Natural killer cell (primary cell): Measurements from ENCODE around the gene USP11. TPM values are rescaled to one million over a fixed set of nuclear protein-coding genes. Genes with fewer than 3 reads are reported as not detected.

Source experiments
- ATAC-seq, 3 donors: fragments of 150-1000 bp in 2 of 3; fragments of 200-7000 bp in 1 of 3; cut with Tn5 transposase; 1 replicate in 1 of 3; 2 replicates in 2 of 3; pipeline ENCODE4 v1.10.0; 2021; ENCODE audit warnings: mild to moderate bottlenecking in 2 of 3, moderate library complexity in 2 of 3
- DNase-seq, 2 donors: peaks; one replicate each; pipeline versions ENCODE4 v3.0.0 to v3.0.0-alpha.2; 2013 to 2021; ENCODE audit warnings: mixed read lengths in 1 of 2
- H3K27ac ChIP-seq: one replicate; pipeline ENCODE4 v1.5.1; 2013; ENCODE audit warnings: mild to moderate bottlenecking, low read length
- H3K27me3 ChIP-seq: one replicate; pipeline ENCODE4 v1.6.1; 2013; ENCODE audit warnings: low read length; ENCODE audit not compliant: control insufficient read depth, insufficient read depth
- H3K36me3 ChIP-seq: one replicate; pipeline ENCODE4 v1.6.1; 2013; ENCODE audit warnings: low read length; ENCODE audit not compliant: control insufficient read depth, insufficient read depth
- H3K4me1 ChIP-seq: one replicate; pipeline ENCODE4 v1.6.1; 2013; ENCODE audit warnings: low read length; ENCODE audit not compliant: control insufficient read depth, insufficient read depth
- H3K4me3 ChIP-seq: one replicate; pipeline ENCODE4 v1.5.1; 2013; ENCODE audit warnings: low read length
- H3K9me3 ChIP-seq: one replicate; pipeline ENCODE4 v1.6.1; 2013; ENCODE audit warnings: low read length; ENCODE audit not compliant: control insufficient read depth, insufficient read depth
- H3K27ac Mint-ChIP-seq, 2 donors: one replicate each; pipeline ENCODE4 v1.8.0; 2022; ENCODE audit warnings: mild to moderate bottlenecking in 2 of 2, mixed read lengths in 2 of 2, moderate library complexity in 1 of 2
- H3K27me3 Mint-ChIP-seq, 2 donors: one replicate each; pipeline ENCODE4 v1.8.0; 2022; ENCODE audit warnings: low read depth in 2 of 2, mixed read lengths in 2 of 2
- H3K36me3 Mint-ChIP-seq: one replicate; pipeline ENCODE4 v1.8.0; 2022; ENCODE audit warnings: mixed read lengths
- H3K4me1 Mint-ChIP-seq, 2 donors: one replicate each; pipeline ENCODE4 v1.8.0; 2022; ENCODE audit warnings: mixed read lengths in 2 of 2
- H3K4me3 Mint-ChIP-seq: one replicate; pipeline ENCODE4 v1.8.0; 2022; ENCODE audit warnings: mild to moderate bottlenecking, moderate library complexity, mixed read lengths
- H3K9me3 Mint-ChIP-seq, 2 donors: one replicate each; pipeline ENCODE4 v1.8.0; 2022; ENCODE audit warnings: mixed read lengths in 2 of 2
- WGBS: methylation state at CpG from one replicate; pipeline ENCODE4 v1.1.7; 2013; ENCODE audit warnings: missing lambda C conversion rate; ENCODE audit not compliant: insufficient coverage; 5-methylcytosine and 5-hydroxymethylcytosine counted together
- intact Hi-C: fragments of 100-400 bp; cut with micrococcal nuclease; formaldehyde crosslinking; loops from one replicate; pipeline ENCODE4 v1.14.2; 2022
- total RNA-seq, 4 donors: library from RNA; stranded (reverse); fragments of 120-200 nt in 1 of 4; gene quantifications; one replicate each; pipeline versions ENCODE4 v1.2.3 to v1.2.4, GENCODE V29; 2013 to 2022
- TF ChIP-seq, protein P1 (sequence below): fragments of 200-600 bp; IDR thresholded peaks from one replicate; pipeline ENCODE4 v1.8.0; 2022; ENCODE audit warnings: antibody characterized with exemption

The USP11 gene
- total RNA-seq, 3 donors from 2014 or later (not counting 1 experiment from before 2014, with no cell fraction given): 107 to 131 (median 108) TPM

DNA sequence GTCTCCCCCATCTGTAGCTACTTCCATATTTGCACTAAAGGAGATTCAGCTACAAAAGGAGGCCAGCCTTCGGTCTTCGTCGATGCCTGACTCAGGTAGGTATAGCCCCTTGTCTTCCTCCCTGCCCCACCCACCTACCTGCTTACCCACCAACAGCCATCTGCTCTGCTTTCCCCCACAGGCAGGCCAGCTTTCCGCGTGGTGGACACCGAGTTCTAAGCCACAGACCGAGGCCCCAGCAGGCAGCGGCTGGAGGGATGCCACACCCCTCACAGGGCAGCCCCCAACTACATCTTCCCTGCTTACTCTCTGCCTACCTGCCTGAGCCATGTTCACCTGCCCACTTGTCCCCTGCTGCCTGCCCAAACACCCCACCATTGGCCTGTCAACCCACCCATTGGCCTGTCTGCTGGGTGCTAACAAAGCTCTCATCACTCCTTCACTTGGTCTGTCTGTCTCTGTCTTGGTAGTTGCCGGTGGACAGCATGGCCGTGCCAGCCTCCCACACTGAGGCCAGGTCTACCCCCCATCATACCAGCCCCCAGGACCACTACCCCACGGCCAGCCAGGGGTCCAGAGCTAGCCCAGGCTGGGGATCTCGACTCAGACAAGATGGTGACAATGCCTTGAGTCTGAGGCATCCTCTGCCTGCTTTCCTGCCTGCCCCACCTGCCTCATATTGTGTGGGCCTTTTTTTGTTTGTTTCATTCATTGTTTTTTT lies 4.1 kb upstream of the USP11 start:
- H3K36me3 ChIP-seq: peaks cover 44% of the 10 kb centered on the region
- H3K4me3 ChIP-seq: no peak overlapping the region
- no peaks in the 10 kb centered on the region for H3K27me3 ChIP-seq
- no peak for DNase-seq
- H3K4me1 ChIP-seq: peaks cover 8% of the 10 kb centered on the region
- intact Hi-C loops: no loop called here
- Mint-ChIP-seq H3K27ac (no peak overlapping the region), H3K27me3 (no peaks in the 10 kb centered on the region), H3K9me3 (no peaks in the 10 kb centered on the region), H3K4me1 (peaks cover 9 to 14% of the 10 kb centered on the region in 2 donors), H3K36me3 (no peaks in the 10 kb centered on the region), H3K4me3 (no peak overlapping the region)
- TF ChIP-seq, protein P1, sequence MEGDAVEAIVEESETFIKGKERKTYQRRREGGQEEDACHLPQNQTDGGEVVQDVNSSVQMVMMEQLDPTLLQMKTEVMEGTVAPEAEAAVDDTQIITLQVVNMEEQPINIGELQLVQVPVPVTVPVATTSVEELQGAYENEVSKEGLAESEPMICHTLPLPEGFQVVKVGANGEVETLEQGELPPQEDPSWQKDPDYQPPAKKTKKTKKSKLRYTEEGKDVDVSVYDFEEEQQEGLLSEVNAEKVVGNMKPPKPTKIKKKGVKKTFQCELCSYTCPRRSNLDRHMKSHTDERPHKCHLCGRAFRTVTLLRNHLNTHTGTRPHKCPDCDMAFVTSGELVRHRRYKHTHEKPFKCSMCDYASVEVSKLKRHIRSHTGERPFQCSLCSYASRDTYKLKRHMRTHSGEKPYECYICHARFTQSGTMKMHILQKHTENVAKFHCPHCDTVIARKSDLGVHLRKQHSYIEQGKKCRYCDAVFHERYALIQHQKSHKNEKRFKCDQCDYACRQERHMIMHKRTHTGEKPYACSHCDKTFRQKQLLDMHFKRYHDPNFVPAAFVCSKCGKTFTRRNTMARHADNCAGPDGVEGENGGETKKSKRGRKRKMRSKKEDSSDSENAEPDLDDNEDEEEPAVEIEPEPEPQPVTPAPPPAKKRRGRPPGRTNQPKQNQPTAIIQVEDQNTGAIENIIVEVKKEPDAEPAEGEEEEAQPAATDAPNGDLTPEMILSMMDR: no peak
- H3K9me3 ChIP-seq: no peaks in the 10 kb centered on the region
- no peak for ATAC-seq
- 93% methylated on average over 11 of the region's 12 CpGs for WGBS
- no peak overlapping the region for H3K27ac ChIP-seq

GRCh38 chrX:47229427-47229826 lies 3.4 kb upstream of the USP11 start:
- 98% methylated on average over 6 of the region's 6 CpGs for whole genome bisulfite sequencing
- H3K27ac ChIP-seq: no peak overlapping the region
- no peaks in the 10 kb centered on the region for H3K9me3 Mint-ChIP-seq
- intact Hi-C loops: no loop called here
- H3K9me3 ChIP-seq: no peaks in the 10 kb centered on the region
- no peak overlapping the region for H3K4me3 Mint-ChIP-seq
- no peak overlapping the region for H3K27ac Mint-ChIP-seq
- peaks cover 9 to 14% of the 10 kb centered on the region in 2 donors for H3K4me1 Mint-ChIP-seq
- TF ChIP-seq, protein P1: no peak
- DNase-seq (no peak), ATAC-seq (no peak)
- H3K4me1 ChIP-seq: peaks cover 8% of the 10 kb centered on the region
- H3K4me3 ChIP-seq: no peak overlapping the region
- H3K36me3 Mint-ChIP-seq: no peaks in the 10 kb centered on the region
- no peaks in the 10 kb centered on the region for H3K27me3 Mint-ChIP-seq
- no peaks in the 10 kb centered on the region for H3K27me3 ChIP-seq
- peaks cover 37% of the 10 kb centered on the region for H3K36me3 ChIP-seq

GRCh38 chrX:47230136-47230868 lies 2.5 kb upstream of the USP11 start:
- no peak for ATAC-seq
- H3K36me3 ChIP-seq: peaks cover 29% of the 10 kb centered on the region
- no peak overlapping the region for H3K4me3 Mint-ChIP-seq

More at GRCh38 chrX:47230136-47230868, 2.5 kb upstream of the USP11 start:
- intact Hi-C loops: no loop called here
- H3K27ac Mint-ChIP-seq: peak overlapping the region in 1 of 2 donors; percentile 62
- DNase-seq: no peak
- WGBS: 99% methylated on average over 5 of the region's 5 CpGs
- Histone ChIP-seq H3K9me3 (no peaks in the 10 kb centered on the region), H3K4me3 (no peak overlapping the region), H3K27ac (no peak overlapping the region), H3K27me3 (no peaks in the 10 kb centered on the region), H3K4me1 (peaks cover 8% of the 10 kb centered on the region)
- H3K36me3 Mint-ChIP-seq: no peaks in the 10 kb centered on the region
- H3K4me1 Mint-ChIP-seq: peaks cover 13 to 16% of the 10 kb centered on the region in 2 donors
- TF ChIP-seq, protein P1: no peak
- H3K9me3 Mint-ChIP-seq: no peaks in the 10 kb centered on the region
- H3K27me3 Mint-ChIP-seq: no peaks in the 10 kb centered on the region
